Immature natural killer cell (primary cell): ENCODE data around the gene STRN3. TPM values are rescaled to one million over a fixed set of nuclear protein-coding genes. Genes with fewer than 3 reads are reported as not detected.
"Not testable (repeated sequence)": the region's sequence is repeated elsewhere in the genome, so short reads cannot be mapped to it uniquely, and the experiment has no call there.

ENCODE experiments used
- DNase-seq, 3 donors: peaks; one replicate each; pipeline ENCODE4 v3.0.0; 2022; ENCODE audit warnings: mixed read lengths in 1 of 3
- H3K27ac Mint-ChIP-seq, 6 donors: one replicate each; pipeline ENCODE4 v1.8.0; 2020; ENCODE audit warnings: mixed read lengths in 6 of 6, mild to moderate bottlenecking in 5 of 6, inconsistent platforms in 4 of 6, moderate library complexity in 3 of 6
- H3K27me3 Mint-ChIP-seq, 3 donors: one replicate each; pipeline ENCODE4 v1.8.0; 2020 to 2021; ENCODE audit warnings: low read depth in 3 of 3, mild to moderate bottlenecking in 3 of 3, mixed read lengths in 3 of 3, moderate library complexity in 3 of 3, inconsistent platforms in 1 of 3
- H3K36me3 Mint-ChIP-seq, 3 donors: one replicate each; pipeline ENCODE4 v1.8.0; 2020; ENCODE audit warnings: mixed read lengths in 3 of 3, inconsistent platforms in 2 of 3, mild to moderate bottlenecking in 2 of 3
- H3K4me1 Mint-ChIP-seq, 2 donors: one replicate each; pipeline ENCODE4 v1.8.0; 2020; ENCODE audit warnings: inconsistent platforms in 2 of 2, mild to moderate bottlenecking in 2 of 2, mixed read lengths in 2 of 2, moderate library complexity in 1 of 2
- H3K4me3 Mint-ChIP-seq, 5 donors: one replicate each; pipeline ENCODE4 v1.8.0; 2020; ENCODE audit warnings: mild to moderate bottlenecking in 5 of 5, mixed read lengths in 5 of 5, inconsistent platforms in 3 of 5, moderate library complexity in 3 of 5
- H3K9me3 Mint-ChIP-seq, 6 donors: one replicate each; pipeline ENCODE4 v1.8.0; 2020; ENCODE audit warnings: mild to moderate bottlenecking in 6 of 6, mixed read lengths in 6 of 6, inconsistent platforms in 4 of 6, moderate library complexity in 3 of 6
- polyA plus RNA-seq, 3 donors: library from polyadenylated mRNA; unstranded; fragments of 300-500 nt; fragmentation: Illumina TruSeq; gene quantifications; one replicate each; pipeline ENCODE4 v1.2.3, GENCODE V29; 2021

Gene STRN3
- polyA plus RNA-seq, 3 donors from 2014 or later: 2.8 to 3.7 TPM; not detected in 1

- H3K27ac Mint-ChIP-seq, H3K27me3 Mint-ChIP-seq, H3K9me3 Mint-ChIP-seq, H3K4me3 Mint-ChIP-seq, DNase-seq: not testable (repeated sequence)
- Mint-ChIP-seq H3K4me1 (peaks cover 49 to 70% of the 10 kb centered on the region in 2 donors), H3K36me3 (peaks cover 14 to 25% (median 15%) of the 10 kb centered on the region in 3 donors)
Measured at GRCh38 chr14:30967364-30968098, 58.6 kb downstream of the STRN3 start.

- Mint-ChIP-seq H3K9me3 (peaks cover 0 to 8% (median 1%) of the 10 kb centered on the region in 6 donors), H3K36me3 (peaks cover 14 to 25% (median 15%) of the 10 kb centered on the region in 3 donors), H3K27ac (no peak overlapping the region), H3K4me3 (no peak overlapping the region), H3K4me1 (peaks cover 44 to 62% of the 10 kb centered on the region in 2 donors), H3K27me3 (peaks cover 0 to 2% (median 0%) of the 10 kb centered on the region in 3 donors)
- DNase-seq: no peak
Measured at GRCh38 chr14:30966415-30967363, 59.5 kb downstream of the STRN3 start.

GRCh38 chr14:30965861-30966260, 60.3 kb downstream of the STRN3 start:
- Mint-ChIP-seq H3K36me3 (peaks cover 14 to 25% (median 15%) of the 10 kb centered on the region in 3 donors), H3K4me3 (peak overlapping the region in 1 of 5 donors; percentile 25), H3K4me1 (peaks cover 44 to 60% of the 10 kb centered on the region in 2 donors), H3K27ac (peak overlapping the region in 2 of 6 donors; percentile 32 to 45)
- not testable (repeated sequence) for H3K9me3 Mint-ChIP-seq, H3K27me3 Mint-ChIP-seq, DNase-seq

- not testable (repeated sequence) for H3K4me3 Mint-ChIP-seq, H3K9me3 Mint-ChIP-seq, H3K27me3 Mint-ChIP-seq, DNase-seq
- peaks cover 41 to 71% of the 10 kb centered on the region in 2 donors for H3K4me1 Mint-ChIP-seq
- peaks cover 14 to 25% (median 15%) of the 10 kb centered on the region in 3 donors for H3K36me3 Mint-ChIP-seq
- H3K27ac Mint-ChIP-seq: peak overlapping the region in 3 of 6 donors; percentile 9 to 46 (median 36)
Measured at GRCh38 chr14:30962537-30962936, 63.6 kb downstream of the STRN3 start.

GRCh38 chr14:30961330-30961729, 64.8 kb downstream of the STRN3 start:
- DNase-seq: no peak
- Mint-ChIP-seq H3K4me1 (peaks cover 35 to 70% of the 10 kb centered on the region in 2 donors), H3K9me3 (peaks cover 0 to 6% (median 1%) of the 10 kb centered on the region in 6 donors), H3K27ac (no peak overlapping the region), H3K4me3 (no peak overlapping the region), H3K36me3 (peaks cover 11 to 20% (median 11%) of the 10 kb centered on the region in 3 donors), H3K27me3 (peaks cover 0 to 3% (median 0%) of the 10 kb centered on the region in 3 donors)

- H3K4me1 Mint-ChIP-seq: peaks cover 26 to 65% of the 10 kb centered on the region in 2 donors
- H3K9me3 Mint-ChIP-seq: no peaks in the 10 kb centered on the region
- peaks cover 0 to 3% (median 0%) of the 10 kb centered on the region in 3 donors for H3K27me3 Mint-ChIP-seq
- no peak overlapping the region for H3K4me3 Mint-ChIP-seq
- H3K27ac Mint-ChIP-seq: peak overlapping the region in 2 of 6 donors; percentile 20 to 46
- DNase-seq: no peak
- peaks cover 8 to 18% (median 16%) of the 10 kb centered on the region in 3 donors for H3K36me3 Mint-ChIP-seq
Measured at GRCh38 chr14:30960216-30960615, 66.0 kb downstream of the STRN3 start.

GRCh38 chr14:30958555-30959407, 67.4 kb downstream of the STRN3 start:
- Mint-ChIP-seq H3K9me3 (no peaks in the 10 kb centered on the region), H3K4me1 (peaks cover 18 to 51% of the 10 kb centered on the region in 2 donors), H3K27me3 (peaks cover 0 to 3% (median 0%) of the 10 kb centered on the region in 3 donors), H3K27ac (no peak overlapping the region), H3K4me3 (no peak overlapping the region), H3K36me3 (peaks cover 11 to 18% (median 14%) of the 10 kb centered on the region in 3 donors)
- no peak for DNase-seq

GRCh38 chr14:30957813-30958370, 68.3 kb downstream of the STRN3 start:
- no peak overlapping the region for H3K4me3 Mint-ChIP-seq

GRCh38 chr14:30949651-30950050, 76.5 kb downstream of the STRN3 start:
- Mint-ChIP-seq H3K27ac (peak overlapping the region in 2 of 6 donors; percentile 2 to 58), H3K27me3 (peaks cover 0 to 2% (median 1%) of the 10 kb centered on the region in 3 donors), H3K9me3 (no peaks in the 10 kb centered on the region), H3K36me3 (peaks cover 10 to 40% (median 26%) of the 10 kb centered on the region in 3 donors), H3K4me1 (peaks cover 0 to 17% of the 10 kb centered on the region in 2 donors), H3K4me3 (no peak overlapping the region)
- no peak for DNase-seq

More at GRCh38 chr14:30957813-30958370, 68.3 kb downstream of the STRN3 start:
- no peak for DNase-seq
- Mint-ChIP-seq H3K36me3 (peaks cover 11 to 17% (median 13%) of the 10 kb centered on the region in 3 donors), H3K9me3 (no peaks in the 10 kb centered on the region), H3K27ac (no peak overlapping the region), H3K27me3 (peaks cover 0 to 3% (median 0%) of the 10 kb centered on the region in 3 donors), H3K4me1 (peaks cover 14 to 44% of the 10 kb centered on the region in 2 donors)

GRCh38 chr14:30943694-30944093, 82.5 kb downstream of the STRN3 start:
- no peak overlapping the region for H3K27ac Mint-ChIP-seq
- no peak for DNase-seq
- H3K9me3 Mint-ChIP-seq: no peaks in the 10 kb centered on the region
- H3K4me1 Mint-ChIP-seq: peaks cover 0 to 12% of the 10 kb centered on the region in 2 donors
- H3K36me3 Mint-ChIP-seq: peaks cover 3 to 28% (median 12%) of the 10 kb centered on the region in 3 donors
- no peak overlapping the region for H3K4me3 Mint-ChIP-seq
- peaks cover 0 to 2% (median 0%) of the 10 kb centered on the region in 3 donors for H3K27me3 Mint-ChIP-seq

- Mint-ChIP-seq H3K4me1 (no peaks in the 10 kb centered on the region), H3K27ac (no peak overlapping the region), H3K9me3 (no peaks in the 10 kb centered on the region), H3K27me3 (peaks cover 0 to 2% (median 0%) of the 10 kb centered on the region in 3 donors), H3K36me3 (peaks cover 0 to 16% (median 9%) of the 10 kb centered on the region in 3 donors), H3K4me3 (no peak overlapping the region)
- DNase-seq: no peak
Measured at GRCh38 chr14:30940886-30941285, 85.3 kb downstream of the STRN3 start.

- Mint-ChIP-seq H3K4me3 (no peak overlapping the region), H3K36me3 (peaks cover 0 to 22% (median 13%) of the 10 kb centered on the region in 3 donors), H3K27ac (no peak overlapping the region)
Measured at GRCh38 chr14:30938617-30939016, 87.6 kb downstream of the STRN3 start.

More at GRCh38 chr14:30938617-30939016, 87.6 kb downstream of the STRN3 start:
- Mint-ChIP-seq H3K9me3 (no peaks in the 10 kb centered on the region), H3K4me1 (no peaks in the 10 kb centered on the region), H3K27me3 (no peaks in the 10 kb centered on the region)
- DNase-seq: no peak
